ENCODE results near the gene NR0B1. TPM values are rescaled to one million over a fixed set of nuclear protein-coding genes. Genes with fewer than 3 reads are reported as not detected.

NR0B1 gene
- total RNA-seq, 1 donor from 2014 or later: 0.21 TPM

DNA sequence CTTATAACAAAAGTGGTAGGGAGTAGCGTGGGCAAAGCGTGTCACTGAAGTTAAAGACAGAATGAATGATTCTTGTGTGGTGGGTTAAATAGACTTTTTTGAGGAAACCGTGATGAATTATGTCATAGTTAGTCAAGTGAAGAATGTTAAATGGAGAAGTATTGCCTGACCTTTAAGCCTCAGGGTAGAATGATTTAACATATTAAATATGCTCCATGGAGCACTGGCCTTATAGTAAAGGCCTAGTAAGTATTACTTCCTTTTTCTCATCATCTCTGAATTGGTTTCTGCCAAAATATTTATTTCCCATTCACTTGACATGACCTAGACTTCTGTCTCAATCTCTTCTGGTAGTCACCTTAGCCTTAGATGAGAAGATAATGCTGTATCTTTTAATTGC is 38.6 kb downstream of the NR0B1 start:
- intact Hi-C loops (cut with DNase I): no loop called here
- no peak for DNase-seq (ENCODE audit: low spot score in 2 of 2)

DNA sequence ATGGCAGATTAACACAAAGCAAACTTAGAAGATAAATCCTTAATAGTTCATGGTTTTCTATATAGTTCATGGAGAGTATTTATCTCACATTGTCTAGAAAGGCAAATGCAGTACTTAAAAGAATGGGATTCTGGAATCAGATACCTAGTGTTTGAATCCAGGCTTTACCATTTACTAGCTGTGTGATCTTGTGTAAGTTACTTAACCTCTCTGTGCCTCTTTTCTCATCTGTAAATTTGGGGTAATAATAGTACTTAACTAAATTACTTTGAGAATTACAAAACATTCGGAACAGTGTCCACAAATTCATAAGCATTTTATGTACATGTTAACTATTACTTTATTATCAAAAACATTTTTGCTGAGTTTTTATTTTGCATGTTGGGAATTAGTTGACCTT is 46.4 kb downstream of the NR0B1 start:
- Histone ChIP-seq H3K4me3 (no peak overlapping the region), H3K36me3 (no peaks in the 10 kb centered on the region), H3K9me3 (no peaks in the 10 kb centered on the region), H3K4me1 (no peaks in the 10 kb centered on the region), H3K27me3 (no peaks in the 10 kb centered on the region), H3K27ac (no peak overlapping the region)
- no peak for DNase-seq (ENCODE audit: low spot score in 2 of 2)
- TF ChIP-seq, protein P1, sequence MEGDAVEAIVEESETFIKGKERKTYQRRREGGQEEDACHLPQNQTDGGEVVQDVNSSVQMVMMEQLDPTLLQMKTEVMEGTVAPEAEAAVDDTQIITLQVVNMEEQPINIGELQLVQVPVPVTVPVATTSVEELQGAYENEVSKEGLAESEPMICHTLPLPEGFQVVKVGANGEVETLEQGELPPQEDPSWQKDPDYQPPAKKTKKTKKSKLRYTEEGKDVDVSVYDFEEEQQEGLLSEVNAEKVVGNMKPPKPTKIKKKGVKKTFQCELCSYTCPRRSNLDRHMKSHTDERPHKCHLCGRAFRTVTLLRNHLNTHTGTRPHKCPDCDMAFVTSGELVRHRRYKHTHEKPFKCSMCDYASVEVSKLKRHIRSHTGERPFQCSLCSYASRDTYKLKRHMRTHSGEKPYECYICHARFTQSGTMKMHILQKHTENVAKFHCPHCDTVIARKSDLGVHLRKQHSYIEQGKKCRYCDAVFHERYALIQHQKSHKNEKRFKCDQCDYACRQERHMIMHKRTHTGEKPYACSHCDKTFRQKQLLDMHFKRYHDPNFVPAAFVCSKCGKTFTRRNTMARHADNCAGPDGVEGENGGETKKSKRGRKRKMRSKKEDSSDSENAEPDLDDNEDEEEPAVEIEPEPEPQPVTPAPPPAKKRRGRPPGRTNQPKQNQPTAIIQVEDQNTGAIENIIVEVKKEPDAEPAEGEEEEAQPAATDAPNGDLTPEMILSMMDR (IDR thresholded peaks at IDR 0.05): no peak
- intact Hi-C loops (cut with DNase I): no loop called here

More for the DNA sequence above, 38.6 kb downstream of the NR0B1 start:
- Histone ChIP-seq H3K27ac (no peak overlapping the region), H3K4me3 (no peak overlapping the region), H3K9me3 (no peaks in the 10 kb centered on the region), H3K4me1 (no peaks in the 10 kb centered on the region), H3K36me3 (no peaks in the 10 kb centered on the region), H3K27me3 (no peaks in the 10 kb centered on the region)
- TF ChIP-seq, protein P1 (IDR thresholded peaks at IDR 0.05): no peak

DNA sequence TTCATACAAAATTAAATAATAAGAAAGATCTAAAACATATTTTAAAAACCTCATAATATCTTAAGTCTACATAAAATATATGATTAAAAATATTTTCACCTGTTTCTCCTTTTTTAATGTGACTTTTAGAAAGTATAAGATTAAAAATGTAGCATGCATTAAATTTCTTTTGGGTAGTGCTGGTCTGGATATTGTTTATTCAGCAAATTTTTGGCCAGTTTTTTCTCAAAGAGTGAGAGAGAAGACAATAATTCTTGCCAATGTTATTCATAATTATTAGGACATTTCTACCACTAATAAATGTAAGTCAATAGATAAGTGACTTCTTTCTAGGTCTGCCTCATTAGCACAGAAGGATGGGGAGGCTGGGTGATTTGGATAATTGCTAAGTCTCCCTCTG is 48.2 kb downstream of the NR0B1 start:
- Histone ChIP-seq H3K9me3 (no peaks in the 10 kb centered on the region), H3K27ac (no peak overlapping the region)
- intact Hi-C loops (cut with DNase I): no loop called here

DNA sequence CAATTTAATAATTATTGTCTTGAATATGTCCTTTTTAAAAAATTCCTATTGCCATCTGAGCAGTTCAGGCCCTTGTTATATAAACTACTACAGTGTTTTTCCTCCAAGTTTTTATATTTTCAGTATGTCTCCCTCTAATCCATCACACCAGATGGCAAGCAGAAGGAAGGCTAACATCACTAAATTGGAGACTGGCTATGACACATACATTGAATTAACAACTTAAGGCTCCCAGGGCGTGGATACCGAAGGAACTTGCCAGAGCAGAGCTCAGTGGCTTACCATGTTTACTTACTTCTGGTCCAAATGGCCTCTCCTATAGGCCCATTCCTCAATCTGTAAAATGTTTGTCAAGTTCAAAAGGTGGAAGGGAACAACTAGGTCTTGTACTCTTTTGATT is 49.3 kb downstream of the NR0B1 start:
- DNase-seq (ENCODE audit: low spot score in 2 of 2): no peak
- intact Hi-C loops (cut with DNase I): no loop called here
- TF ChIP-seq, protein P1 (IDR thresholded peaks at IDR 0.05): no peak
- no peaks in the 10 kb centered on the region for H3K36me3 ChIP-seq
- no peaks in the 10 kb centered on the region for H3K27me3 ChIP-seq
- no peaks in the 10 kb centered on the region for H3K9me3 ChIP-seq
- no peak overlapping the region for H3K4me3 ChIP-seq
- H3K4me1 ChIP-seq: no peaks in the 10 kb centered on the region
- H3K27ac ChIP-seq: no peak overlapping the region

More for the DNA sequence above, 48.2 kb downstream of the NR0B1 start:
- no peaks in the 10 kb centered on the region for H3K4me1 ChIP-seq
- no peak for DNase-seq (ENCODE audit: low spot score in 2 of 2)
- no peaks in the 10 kb centered on the region for H3K27me3 ChIP-seq
- H3K36me3 ChIP-seq: no peaks in the 10 kb centered on the region
- TF ChIP-seq, protein P1 (IDR thresholded peaks at IDR 0.05): no peak
- no peak overlapping the region for H3K4me3 ChIP-seq

Other genes starting within 250 kb of the NR0B1 start
- not detected for gene MAGEB2, start 93.8 kb downstream of the NR0B1 start, total RNA-seq
- not detected for gene MAGEB3, start 78.7 kb downstream of the NR0B1 start, total RNA-seq
- not detected for gene MAGEB4, start 67.4 kb downstream of the NR0B1 start, total RNA-seq
- gene MAGEB1, start 62.2 kb downstream of the NR0B1 start, total RNA-seq: not detected